HEK293T (cell line): ENCODE results near the gene RNF13.

Experiments used
- ARNT ChIP-seq: fragments of 450-650 bp; IDR thresholded peaks from 2 replicates; pipeline ENCODE4 v1.6.1; 2017; ENCODE audit warnings: mild to moderate bottlenecking
- BHLHE40 ChIP-seq: fragments of 450-650 bp; IDR thresholded peaks from 2 replicates; pipeline ENCODE4 v1.6.1; 2016; ENCODE audit warnings: mild to moderate bottlenecking, moderate library complexity, borderline replicate concordance
- FOXK2 ChIP-seq: fragments of 450-650 bp; IDR thresholded peaks from 2 replicates; pipeline ENCODE4 v1.6.1; 2016; ENCODE audit warnings: mild to moderate bottlenecking
- FOXM1 ChIP-seq: fragments of 450-650 bp; IDR thresholded peaks from 2 replicates; pipeline ENCODE4 v1.6.1; 2017; ENCODE audit warnings: mild to moderate bottlenecking, borderline replicate concordance
- HDGF ChIP-seq: fragments of 450-650 bp; IDR thresholded peaks from 2 replicates; pipeline ENCODE4 v1.6.1; 2017; ENCODE audit warnings: antibody characterized with exemption, borderline replicate concordance
- L3MBTL2 ChIP-seq: fragments of 450-650 bp; conservative IDR thresholded peaks from 2 replicates; pipeline ENCODE4 v1.6.1; 2016; ENCODE audit warnings: mild to moderate bottlenecking
- NFRKB ChIP-seq: fragments of 450-650 bp; IDR thresholded peaks from 2 replicates; pipeline ENCODE4 v1.6.1; 2016; ENCODE audit warnings: mild to moderate bottlenecking, moderate library complexity
- SP1 ChIP-seq: fragments of 450-650 bp; IDR thresholded peaks from 2 replicates; pipeline ENCODE4 v1.6.1; 2017
- SUZ12 ChIP-seq: fragments of 450-650 bp; IDR thresholded peaks from 2 replicates; pipeline ENCODE4 v1.6.1; 2016; ENCODE audit warnings: mild to moderate bottlenecking
- TARDBP ChIP-seq: fragments of 450-650 bp; IDR thresholded peaks from 2 replicates; pipeline ENCODE4 v1.6.1; 2016

GRCh38 chr3:149920119-149920518 is 107.1 kb downstream of the RNF13 start:
- TF ChIP-seq FOXM1: no peak
- no peak for TF ChIP-seq TARDBP
- TF ChIP-seq FOXK2: no peak
- no peak for TF ChIP-seq ARNT
- no peak for TF ChIP-seq NFRKB
- TF ChIP-seq SP1: no peak
- TF ChIP-seq SUZ12: no peak
- TF ChIP-seq L3MBTL2: no peak
- no peak for TF ChIP-seq BHLHE40
- no peak for TF ChIP-seq HDGF
